Measurements from ENCODE around the gene NOD2. TPM values are rescaled to one million over a fixed set of nuclear protein-coding genes. Genes with fewer than 3 reads are reported as not detected.

NOD2 gene
- total RNA-seq, 2 donors from 2014 or later: 9.4 to 16.6 TPM

DNA sequence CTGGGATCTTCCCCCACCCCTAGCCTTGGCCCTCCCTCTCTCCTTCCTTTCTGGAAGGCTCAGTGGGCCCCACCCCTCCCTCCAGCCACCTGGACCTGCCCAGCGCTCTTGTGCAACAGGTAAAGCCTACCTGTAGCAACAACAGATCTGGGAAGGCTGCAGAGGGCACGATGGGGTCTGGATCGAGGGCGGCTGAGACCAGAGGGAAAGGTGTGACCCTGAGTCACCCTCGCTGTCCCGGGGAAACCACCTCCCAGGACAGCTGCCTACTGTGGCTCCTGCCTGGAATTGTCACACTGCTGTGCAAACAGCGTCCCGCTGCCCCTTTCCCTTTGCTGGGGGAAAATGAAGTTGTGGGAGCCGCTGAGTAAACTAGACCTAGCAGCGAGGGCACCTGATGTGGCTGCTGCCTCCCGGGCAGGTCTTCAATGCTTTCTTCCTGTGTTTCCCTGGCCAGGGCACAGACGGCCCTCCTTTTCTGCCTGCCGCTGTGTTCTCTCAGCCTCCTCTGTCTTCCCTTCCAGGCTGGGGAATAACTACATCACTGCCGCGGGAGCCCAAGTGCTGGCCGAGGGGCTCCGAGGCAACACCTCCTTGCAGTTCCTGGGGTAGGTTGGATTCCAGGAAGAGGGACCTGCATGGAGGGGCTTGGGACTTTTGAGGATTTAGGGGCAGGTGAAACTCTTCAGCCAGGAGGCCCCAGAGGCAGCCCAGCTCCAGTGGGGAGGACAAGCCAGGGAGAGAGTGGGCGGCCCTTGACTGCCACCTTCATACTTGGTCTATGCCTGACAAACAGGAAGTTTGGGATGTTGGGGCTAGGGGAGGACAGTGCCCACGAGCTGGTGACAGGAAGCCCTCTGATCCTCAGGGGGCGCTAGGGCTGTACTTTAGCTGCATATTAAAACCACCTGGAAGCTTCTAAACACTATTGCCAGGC, 26.3 kb downstream of the NOD2 start:
- Mint-ChIP-seq H3K27ac (peak overlapping the region; percentile 82), H3K36me3 (ENCODE audit: low read depth) (peaks cover 4% of the 10 kb centered on the region), H3K27me3 (no peaks in the 10 kb centered on the region), H3K4me3 (no peak overlapping the region), H3K4me1 (peaks cover 21% of the 10 kb centered on the region)
- H3K9me3 ChIP-seq (ENCODE audit: control insufficient read depth, low read length, poor library complexity, severe bottlenecking): no peaks in the 10 kb centered on the region
- DNase-seq: no peak
- ATAC-seq: no peak

DNA sequence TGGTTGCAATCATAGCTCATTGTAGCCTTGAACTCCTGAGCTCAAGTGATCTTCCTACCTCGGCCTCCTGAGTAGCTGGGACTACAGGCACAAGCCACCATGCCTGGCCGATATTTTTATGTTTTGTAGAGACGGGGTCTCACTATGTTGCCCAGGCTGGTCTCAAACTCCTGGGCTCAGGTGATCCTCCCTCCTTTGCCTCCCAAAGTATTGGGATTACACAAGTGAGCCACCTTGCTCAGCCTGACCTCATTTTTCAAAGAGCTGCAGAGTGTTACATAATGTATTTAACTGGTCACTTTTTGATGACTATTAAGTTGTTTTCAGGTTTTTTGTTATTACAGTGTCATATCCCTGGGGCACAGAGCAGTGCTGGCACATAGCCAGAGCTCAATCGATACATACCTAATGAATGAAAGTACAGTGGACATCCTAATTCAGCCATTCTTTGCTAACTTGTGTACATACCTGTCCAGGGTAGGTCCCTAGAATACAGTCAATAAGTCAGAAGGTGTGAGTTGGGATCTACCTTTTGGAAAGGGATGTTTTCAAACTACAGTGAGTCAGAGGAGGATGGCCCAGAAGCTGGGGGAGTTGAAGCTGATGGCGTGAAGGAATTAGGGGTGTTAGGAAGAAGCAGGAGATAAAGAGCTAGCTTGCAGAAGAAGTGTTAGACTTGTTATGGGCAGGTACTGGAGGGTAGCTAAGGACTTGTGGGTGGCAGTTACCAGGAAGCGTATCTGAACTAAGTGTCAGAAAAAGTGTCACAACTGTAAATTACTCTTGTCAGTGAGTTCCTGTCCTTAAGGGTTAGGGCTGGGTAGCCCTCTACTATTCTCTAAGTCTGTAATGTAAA, 28.4 kb downstream of the NOD2 start:
- DNase-seq: no peak
- Mint-ChIP-seq H3K36me3 (ENCODE audit: low read depth) (peaks cover 7% of the 10 kb centered on the region), H3K4me3 (no peak overlapping the region), H3K4me1 (peaks cover 21% of the 10 kb centered on the region), H3K27me3 (no peaks in the 10 kb centered on the region), H3K27ac (peak overlapping the region; percentile 3)
- ATAC-seq: no peak
- H3K9me3 ChIP-seq (ENCODE audit: control insufficient read depth, low read length, poor library complexity, severe bottlenecking): no peaks in the 10 kb centered on the region

DNA sequence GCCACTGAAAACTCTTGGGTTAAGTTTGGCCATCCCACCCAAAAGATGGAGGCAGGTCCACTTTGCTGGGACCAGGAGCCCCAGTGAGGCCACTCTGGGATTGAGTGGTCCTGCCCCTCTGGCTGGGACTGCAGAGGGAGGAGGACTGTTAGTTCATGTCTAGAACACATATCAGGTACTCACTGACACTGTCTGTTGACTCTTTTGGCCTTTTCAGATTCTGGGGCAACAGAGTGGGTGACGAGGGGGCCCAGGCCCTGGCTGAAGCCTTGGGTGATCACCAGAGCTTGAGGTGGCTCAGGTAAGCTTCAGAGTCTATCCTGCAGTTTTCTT, 29.0 kb downstream of the NOD2 start:
- H3K27ac Mint-ChIP-seq: peak overlapping the region; percentile 3
- no peak for DNase-seq
- H3K4me1 Mint-ChIP-seq: peaks cover 18% of the 10 kb centered on the region
- H3K4me3 Mint-ChIP-seq: no peak overlapping the region
- H3K36me3 Mint-ChIP-seq (ENCODE audit: low read depth): peaks cover 7% of the 10 kb centered on the region
- ATAC-seq: no peak
- H3K9me3 ChIP-seq (ENCODE audit: control insufficient read depth, low read length, poor library complexity, severe bottlenecking): no peaks in the 10 kb centered on the region
- no peaks in the 10 kb centered on the region for H3K27me3 Mint-ChIP-seq

DNA sequence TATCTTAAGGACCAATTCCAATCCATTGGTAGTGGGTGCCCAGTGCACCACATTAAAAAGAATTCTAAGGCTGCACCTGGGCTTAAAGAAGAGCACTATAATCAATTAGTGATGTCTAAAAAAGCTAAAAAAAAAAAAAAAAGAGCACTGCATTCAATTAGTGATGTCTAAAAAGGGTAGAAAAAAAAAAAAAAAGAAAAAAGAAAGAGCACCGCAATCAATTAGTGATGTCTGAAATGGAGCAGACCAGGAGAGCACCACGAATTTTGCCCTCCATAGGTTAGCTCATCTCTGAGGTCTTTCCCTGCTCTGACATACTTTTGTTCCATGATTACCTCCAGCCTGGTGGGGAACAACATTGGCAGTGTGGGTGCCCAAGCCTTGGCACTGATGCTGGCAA, 29.6 kb downstream of the NOD2 start:
- H3K36me3 Mint-ChIP-seq (ENCODE audit: low read depth): peaks cover 7% of the 10 kb centered on the region
- H3K27ac Mint-ChIP-seq: peak overlapping the region; percentile 3
- H3K4me1 Mint-ChIP-seq: peaks cover 15% of the 10 kb centered on the region
- ATAC-seq (no peak), DNase-seq (no peak)
- H3K9me3 ChIP-seq (ENCODE audit: control insufficient read depth, low read length, poor library complexity, severe bottlenecking): no peaks in the 10 kb centered on the region
- no peak overlapping the region for H3K4me3 Mint-ChIP-seq
- H3K27me3 Mint-ChIP-seq: no peaks in the 10 kb centered on the region

DNA sequence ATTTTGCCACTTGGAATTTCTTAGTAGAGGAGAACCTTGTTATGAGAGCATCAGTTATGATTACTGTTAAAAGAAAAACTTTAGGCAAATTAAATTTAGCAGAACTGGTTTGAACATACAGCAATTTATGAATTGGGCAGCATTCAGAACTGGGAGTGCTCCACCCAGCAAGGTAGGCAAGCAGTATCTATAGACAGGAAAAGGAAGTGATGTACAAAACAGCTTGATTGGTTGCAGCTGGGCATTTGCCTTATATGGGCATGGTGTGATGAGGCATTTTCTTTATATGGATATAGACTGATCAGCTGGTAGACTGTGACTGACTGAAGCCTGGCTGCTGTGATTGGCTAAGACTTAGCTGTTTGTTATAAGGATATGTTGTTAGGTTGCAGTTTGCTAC, 30.9 kb downstream of the NOD2 start:
- no peaks in the 10 kb centered on the region for H3K9me3 ChIP-seq (ENCODE audit: control insufficient read depth, low read length, poor library complexity, severe bottlenecking)
- peaks cover 8% of the 10 kb centered on the region for H3K4me1 Mint-ChIP-seq
- H3K36me3 Mint-ChIP-seq (ENCODE audit: low read depth): peaks cover 9% of the 10 kb centered on the region
- DNase-seq (no peak), ATAC-seq (peak; percentile 49)
- H3K4me3 Mint-ChIP-seq: no peak overlapping the region
- H3K27ac Mint-ChIP-seq: peak overlapping the region; percentile 2
- H3K27me3 Mint-ChIP-seq: no peaks in the 10 kb centered on the region

DNA sequence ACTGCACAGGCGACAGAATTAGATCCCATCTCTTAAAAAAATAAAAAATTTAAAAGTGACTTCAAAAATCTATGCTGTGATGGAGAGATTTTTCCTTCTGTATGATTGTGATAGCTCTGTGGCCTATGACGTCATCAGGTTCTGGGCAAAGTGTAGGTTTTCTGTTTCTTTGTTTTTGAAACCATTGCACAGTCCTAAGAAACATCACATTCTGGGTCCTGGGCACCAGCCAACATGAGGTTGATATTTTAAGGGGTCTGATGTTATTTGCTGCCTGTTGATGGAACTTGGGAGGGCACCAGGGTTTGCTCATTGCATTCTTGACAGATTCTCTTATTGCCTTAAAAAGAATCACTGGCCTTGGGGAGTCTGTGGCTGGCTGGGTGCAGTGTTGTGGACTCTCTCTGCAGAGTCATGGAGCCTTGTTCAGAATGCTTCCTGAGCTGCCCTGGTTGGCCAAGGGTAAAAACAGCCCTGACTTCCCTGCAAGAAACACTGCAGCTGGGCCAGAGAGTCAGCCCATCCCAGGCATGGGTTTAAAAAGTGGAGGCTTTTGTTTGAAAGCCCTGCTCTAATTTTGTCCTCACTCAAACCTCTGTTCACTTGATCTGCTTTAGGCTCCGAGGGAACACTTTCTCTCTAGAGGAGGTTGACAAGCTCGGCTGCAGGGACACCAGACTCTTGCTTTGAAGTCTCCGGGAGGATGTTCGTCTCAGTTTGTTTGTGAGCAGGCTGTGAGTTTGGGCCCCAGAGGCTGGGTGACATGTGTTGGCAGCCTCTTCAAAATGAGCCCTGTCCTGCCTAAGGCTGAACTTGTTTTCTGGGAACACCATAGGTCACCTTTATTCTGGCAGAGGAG, 38.0 kb downstream of the NOD2 start:
- Mint-ChIP-seq H3K4me3 (no peak overlapping the region), H3K4me1 (peaks cover 14% of the 10 kb centered on the region), H3K27me3 (no peaks in the 10 kb centered on the region), H3K27ac (peak overlapping the region; percentile 91), H3K36me3 (ENCODE audit: low read depth) (peaks cover 5% of the 10 kb centered on the region)
- ATAC-seq (peak; percentile 68), DNase-seq (no peak)
- H3K9me3 ChIP-seq (ENCODE audit: control insufficient read depth, low read length, poor library complexity, severe bottlenecking): no peaks in the 10 kb centered on the region

DNA sequence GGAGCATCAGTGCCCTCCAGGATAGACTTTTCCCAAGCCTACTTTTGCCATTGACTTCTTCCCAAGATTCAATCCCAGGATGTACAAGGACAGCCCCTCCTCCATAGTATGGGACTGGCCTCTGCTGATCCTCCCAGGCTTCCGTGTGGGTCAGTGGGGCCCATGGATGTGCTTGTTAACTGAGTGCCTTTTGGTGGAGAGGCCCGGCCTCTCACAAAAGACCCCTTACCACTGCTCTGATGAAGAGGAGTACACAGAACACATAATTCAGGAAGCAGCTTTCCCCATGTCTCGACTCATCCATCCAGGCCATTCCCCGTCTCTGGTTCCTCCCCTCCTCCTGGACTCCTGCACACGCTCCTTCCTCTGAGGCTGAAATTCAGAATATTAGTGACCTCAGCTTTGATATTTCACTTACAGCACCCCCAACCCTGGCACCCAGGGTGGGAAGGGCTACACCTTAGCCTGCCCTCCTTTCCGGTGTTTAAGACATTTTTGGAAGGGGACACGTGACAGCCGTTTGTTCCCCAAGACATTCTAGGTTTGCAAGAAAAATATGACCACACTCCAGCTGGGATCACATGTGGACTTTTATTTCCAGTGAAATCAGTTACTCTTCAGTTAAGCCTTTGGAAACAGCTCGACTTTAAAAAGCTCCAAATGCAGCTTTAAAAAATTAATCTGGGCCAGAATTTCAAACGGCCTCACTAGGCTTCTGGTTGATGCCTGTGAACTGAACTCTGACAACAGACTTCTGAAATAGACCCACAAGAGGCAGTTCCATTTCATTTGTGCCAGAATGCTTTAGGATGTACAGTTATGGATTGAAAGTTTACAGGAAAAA, 38.8 kb downstream of the NOD2 start:
- Mint-ChIP-seq H3K36me3 (ENCODE audit: low read depth) (peaks cover 5% of the 10 kb centered on the region), H3K27ac (peak overlapping the region; percentile 91), H3K27me3 (no peaks in the 10 kb centered on the region), H3K4me3 (no peak overlapping the region), H3K4me1 (peaks cover 19% of the 10 kb centered on the region)
- no peak for ATAC-seq
- no peaks in the 10 kb centered on the region for H3K9me3 ChIP-seq (ENCODE audit: control insufficient read depth, low read length, poor library complexity, severe bottlenecking)
- no peak for DNase-seq

DNA sequence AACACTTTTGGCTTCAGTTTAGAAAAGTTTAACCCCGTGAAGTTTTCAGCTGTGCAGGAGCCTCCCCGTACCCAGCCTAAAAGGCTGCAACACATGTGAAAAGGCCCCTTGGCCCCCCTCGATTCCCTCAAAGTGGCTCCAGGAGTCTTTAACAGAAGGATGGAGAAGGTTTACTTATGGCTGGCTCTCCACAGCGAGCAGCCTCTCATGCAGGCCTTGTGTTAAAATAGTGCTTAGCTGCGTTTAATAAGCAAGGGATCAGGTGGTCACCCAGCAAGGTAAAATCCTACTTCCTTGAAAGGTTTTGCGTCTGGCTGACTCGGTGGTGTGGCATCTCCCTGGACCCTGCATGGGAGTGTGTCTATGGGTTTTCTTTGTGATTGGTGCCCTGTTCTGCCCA, 40.1 kb downstream of the NOD2 start:
- peaks cover 5% of the 10 kb centered on the region for H3K36me3 Mint-ChIP-seq (ENCODE audit: low read depth)
- H3K4me1 Mint-ChIP-seq: peaks cover 21% of the 10 kb centered on the region
- H3K9me3 ChIP-seq (ENCODE audit: control insufficient read depth, low read length, poor library complexity, severe bottlenecking): no peaks in the 10 kb centered on the region
- H3K4me3 Mint-ChIP-seq: no peak overlapping the region
- DNase-seq (no peak), ATAC-seq (no peak)
- H3K27me3 Mint-ChIP-seq: no peaks in the 10 kb centered on the region
- H3K27ac Mint-ChIP-seq: no peak overlapping the region

DNA sequence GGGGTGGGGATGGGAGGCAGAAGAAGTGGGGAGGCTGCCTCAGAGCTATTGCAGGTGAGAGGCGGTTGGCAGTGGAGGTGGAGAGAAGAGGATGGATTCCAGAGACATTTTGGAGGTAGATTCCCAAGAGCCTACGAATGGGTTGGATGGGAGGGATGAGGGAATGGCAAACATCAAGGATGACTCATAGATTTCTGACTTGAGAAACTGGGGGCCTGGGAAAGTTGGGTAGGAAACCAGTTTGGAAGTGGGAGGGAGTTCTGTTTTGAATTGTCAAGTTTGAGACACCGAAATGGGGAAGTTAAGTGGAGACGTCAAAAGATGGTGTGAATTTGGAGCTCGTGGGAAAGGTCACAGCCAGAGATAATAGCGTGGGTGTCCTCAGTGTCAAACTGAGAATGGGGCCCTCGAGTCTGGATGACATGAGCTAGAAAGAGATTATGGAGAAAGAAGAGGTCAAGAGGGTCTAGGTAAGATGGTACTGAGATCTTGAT, 42.3 kb downstream of the NOD2 start:
- H3K4me1 Mint-ChIP-seq: peaks cover 34% of the 10 kb centered on the region
- H3K36me3 Mint-ChIP-seq (ENCODE audit: low read depth): peaks cover 3% of the 10 kb centered on the region
- no peak for ATAC-seq
- H3K4me3 Mint-ChIP-seq: no peak overlapping the region
- H3K27ac Mint-ChIP-seq: no peak overlapping the region
- no peaks in the 10 kb centered on the region for H3K27me3 Mint-ChIP-seq
- DNase-seq: no peak
- no peaks in the 10 kb centered on the region for H3K9me3 ChIP-seq (ENCODE audit: control insufficient read depth, low read length, poor library complexity, severe bottlenecking)

DNA sequence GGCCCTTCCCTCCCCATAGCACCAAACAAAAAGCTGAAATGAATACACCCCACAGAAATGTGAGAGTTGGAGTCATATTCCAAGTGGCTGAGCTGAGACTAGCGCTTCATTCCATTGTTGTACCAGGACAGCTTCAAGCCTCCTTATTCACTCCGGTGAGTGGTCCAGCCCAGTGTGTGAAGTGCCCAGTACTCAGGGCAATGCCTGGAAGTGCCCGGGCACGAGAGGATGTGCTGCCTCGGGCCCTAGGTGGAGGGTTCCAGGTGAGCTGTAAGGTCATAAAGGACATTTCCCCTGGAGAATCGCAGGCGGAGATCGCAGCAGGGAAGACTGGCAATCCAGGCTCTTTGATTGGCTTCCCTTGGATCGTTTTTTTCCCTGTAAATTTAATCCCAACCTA, 43.0 kb downstream of the NOD2 start:
- no peak overlapping the region for H3K4me3 Mint-ChIP-seq
- H3K27me3 Mint-ChIP-seq: no peaks in the 10 kb centered on the region
- DNase-seq (no peak), ATAC-seq (no peak)
- H3K4me1 Mint-ChIP-seq: peaks cover 41% of the 10 kb centered on the region
- no peak overlapping the region for H3K27ac Mint-ChIP-seq
- H3K36me3 Mint-ChIP-seq (ENCODE audit: low read depth): peaks cover 3% of the 10 kb centered on the region
- no peaks in the 10 kb centered on the region for H3K9me3 ChIP-seq (ENCODE audit: control insufficient read depth, low read length, poor library complexity, severe bottlenecking)

DNA sequence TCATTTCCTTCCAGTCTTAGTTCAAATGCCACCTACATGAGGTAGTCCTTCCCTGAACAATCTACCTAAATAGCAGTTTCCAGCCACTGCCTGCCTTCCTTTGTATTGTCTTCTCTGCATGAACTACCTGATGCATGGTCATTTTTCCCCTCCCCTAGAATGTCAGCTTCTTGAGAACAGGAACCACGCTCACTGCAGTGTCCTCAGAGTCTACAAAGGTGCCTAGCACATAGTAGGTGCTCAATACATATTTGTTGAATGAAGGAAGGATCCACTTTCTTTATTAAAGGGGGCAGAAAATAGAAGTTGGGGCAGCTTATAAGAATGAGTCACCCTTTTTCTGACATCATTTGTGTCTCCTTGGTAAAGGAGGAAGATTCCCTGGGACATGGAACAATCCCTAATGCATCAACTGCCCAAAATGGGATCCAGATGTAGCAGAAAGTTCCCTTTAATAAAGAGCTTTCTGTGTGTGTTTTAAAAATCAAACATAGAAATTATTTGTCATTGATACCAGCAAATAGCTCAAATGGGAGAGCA, 44.1 kb downstream of the NOD2 start:
- no peaks in the 10 kb centered on the region for H3K9me3 ChIP-seq (ENCODE audit: control insufficient read depth, low read length, poor library complexity, severe bottlenecking)
- no peak overlapping the region for H3K4me3 Mint-ChIP-seq
- H3K27ac Mint-ChIP-seq: peak overlapping the region; percentile 32
- DNase-seq (no peak), ATAC-seq (no peak)
- peaks cover 39% of the 10 kb centered on the region for H3K4me1 Mint-ChIP-seq
- no peaks in the 10 kb centered on the region for H3K36me3 Mint-ChIP-seq (ENCODE audit: low read depth)
- H3K27me3 Mint-ChIP-seq: no peaks in the 10 kb centered on the region

DNA sequence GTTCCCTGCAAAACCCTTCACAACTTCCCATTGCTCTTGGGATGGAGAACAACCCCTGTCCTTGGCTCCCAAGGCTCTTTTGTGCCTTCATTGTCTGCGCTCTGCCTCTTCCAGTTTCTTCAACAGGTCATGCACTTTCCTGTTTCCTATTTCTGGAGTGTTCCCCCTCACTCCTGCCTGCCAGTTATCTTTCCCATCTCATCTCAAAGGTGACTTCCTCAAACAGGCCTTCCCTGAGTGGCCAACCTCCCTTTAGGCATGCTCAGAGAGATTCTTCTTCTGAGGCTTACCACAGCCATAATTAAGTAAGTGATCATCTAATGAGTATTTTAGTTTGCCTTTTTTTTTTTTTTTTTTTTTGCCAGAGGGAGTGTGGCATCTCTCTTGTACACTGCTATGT, 45.6 kb downstream of the NOD2 start:
- ATAC-seq (no peak), DNase-seq (no peak)
- Mint-ChIP-seq H3K4me3 (no peak overlapping the region), H3K36me3 (ENCODE audit: low read depth) (no peaks in the 10 kb centered on the region), H3K4me1 (peaks cover 43% of the 10 kb centered on the region), H3K27me3 (no peaks in the 10 kb centered on the region), H3K27ac (peak overlapping the region; percentile 98)
- H3K9me3 ChIP-seq (ENCODE audit: control insufficient read depth, low read length, poor library complexity, severe bottlenecking): no peaks in the 10 kb centered on the region
